ENCODE measurements around the gene RGS6.

The RGS6 gene

GRCh38 chr14:72607386-72608130 is 675.3 kb downstream of the RGS6 start:
- no peak for DNase-seq (ENCODE audit: low spot score)

- DNase-seq (ENCODE audit: low spot score): peak; percentile 46
Observed at GRCh38 chr14:72608391-72609204, 676.4 kb downstream of the RGS6 start.

- no peak for DNase-seq (ENCODE audit: low spot score)
Observed at GRCh38 chr14:72609205-72609916, 677.1 kb downstream of the RGS6 start.

GRCh38 chr14:72610096-72610830 is 678.0 kb downstream of the RGS6 start:
- DNase-seq (ENCODE audit: low spot score): no peak

GRCh38 chr14:72610831-72611200 is 678.6 kb downstream of the RGS6 start:
- DNase-seq (ENCODE audit: low spot score): no peak

GRCh38 chr14:72611506-72611905 is 679.3 kb downstream of the RGS6 start:
- DNase-seq (ENCODE audit: low spot score): no peak

GRCh38 chr14:72612041-72612440 is 679.8 kb downstream of the RGS6 start:
- DNase-seq (ENCODE audit: low spot score): no peak

- no peak for DNase-seq (ENCODE audit: low spot score)
Observed at GRCh38 chr14:72613231-72613974, 681.2 kb downstream of the RGS6 start.

GRCh38 chr14:72613975-72614319 is 681.7 kb downstream of the RGS6 start:
- DNase-seq (ENCODE audit: low spot score): no peak

GRCh38 chr14:72614365-72614764 is 682.1 kb downstream of the RGS6 start:
- DNase-seq (ENCODE audit: low spot score): no peak

- no peak for DNase-seq (ENCODE audit: low spot score)
Observed at GRCh38 chr14:72614891-72615415, 682.7 kb downstream of the RGS6 start.

- no peak for DNase-seq (ENCODE audit: low spot score)
Observed at GRCh38 chr14:72615451-72616121, 683.4 kb downstream of the RGS6 start.

Measured in RKO (cell line).